DND-41 (cell line): ENCODE data around the gene WDTC1.

Experiments
- ATAC-seq: fragments of 200-7000 bp; cut with Tn5 transposase; 3 replicates; pipeline ENCODE4 v1.9.1; 2021; ENCODE audit warnings: low read depth; ENCODE audit not compliant: insufficient read depth
- DNase-seq: peaks from one replicate; pipeline ENCODE4 v3.0.0-alpha.2; 2020
- H2AFZ ChIP-seq: 2 replicates; pipeline ENCODE4 v1.6.0; 2012; ENCODE audit warnings: low read depth, low read length
- H3K27ac ChIP-seq: 2 replicates; pipeline ENCODE4 v1.5.1; 2012; ENCODE audit warnings: low read length, inconsistent platforms
- H3K27me3 ChIP-seq: fragments of 200-600 bp; sonication (generic); 2 replicates; pipeline ENCODE4 v1.6.0; 2012; ENCODE audit warnings: low read length, mild to moderate bottlenecking, inconsistent platforms; ENCODE audit not compliant: insufficient read depth, poor library complexity
- H3K36me3 ChIP-seq: 2 replicates; pipeline ENCODE4 v1.5.1; 2012; ENCODE audit warnings: low read length, inconsistent platforms; ENCODE audit not compliant: insufficient read depth
- H3K4me1 ChIP-seq: 2 replicates; pipeline ENCODE4 v1.5.1; 2012; ENCODE audit warnings: mild to moderate bottlenecking, low read length; ENCODE audit not compliant: insufficient read depth
- H3K4me2 ChIP-seq: 2 replicates; pipeline ENCODE4 v1.6.0; 2012; ENCODE audit warnings: mild to moderate bottlenecking, moderate library complexity, low read length, inconsistent platforms; ENCODE audit not compliant: insufficient read depth
- H3K4me3 ChIP-seq, 2 experiments: fragments of 200-600 bp in 1 of 2; shearing (Covaris generic) in 1 of 2; 2 replicates each; pipeline ENCODE4 v1.5.1; 2012 to 2016; ENCODE audit warnings: inconsistent platforms in 2 of 2, low read length in 2 of 2, mild to moderate bottlenecking in 2 of 2, low read depth in 1 of 2, moderate library complexity in 1 of 2
- H3K79me2 ChIP-seq: 2 replicates; pipeline ENCODE4 v1.6.0; 2012; ENCODE audit warnings: low read length, inconsistent platforms; ENCODE audit not compliant: insufficient read depth
- H3K9ac ChIP-seq: 2 replicates; pipeline ENCODE4 v1.6.0; 2012; ENCODE audit warnings: low read depth, mild to moderate bottlenecking, inconsistent platforms, low read length, moderate library complexity
- H3K9me3 ChIP-seq: 2 replicates; pipeline ENCODE4 v1.5.1; 2012; ENCODE audit warnings: low read length, moderate library complexity, mild to moderate bottlenecking, inconsistent platforms; ENCODE audit not compliant: insufficient read depth, severe bottlenecking
- H4K20me1 ChIP-seq: 2 replicates; pipeline ENCODE4 v1.6.0; 2012; ENCODE audit warnings: low read length; ENCODE audit not compliant: insufficient read depth
- CTCF ChIP-seq: IDR thresholded peaks from 2 replicates; pipeline ENCODE4 v1.5.1; 2012; ENCODE audit warnings: borderline replicate concordance, low read length, moderate library complexity, mild to moderate bottlenecking; ENCODE audit not compliant: poor library complexity, severe bottlenecking; ENCODE audit errors: extremely low read depth
- EZH2 ChIP-seq: IDR thresholded peaks from 3 replicates; pipeline ENCODE4 v1.6.1; 2012; ENCODE audit warnings: borderline replicate concordance, low read depth, mild to moderate bottlenecking, moderate library complexity, low read length, inconsistent platforms; ENCODE audit not compliant: severe bottlenecking

The WDTC1 gene

GRCh38 chr1:27338751-27339150 lies 104.3 kb downstream of the WDTC1 start:
- Histone ChIP-seq H3K36me3 (peaks cover 35% of the 10 kb centered on the region), H3K4me3 (no peak overlapping the region), H4K20me1 (no peaks in the 10 kb centered on the region; the same call in 1 of the 2 replicates), H3K27me3 (no peaks in the 10 kb centered on the region), H3K79me2 (no peaks in the 10 kb centered on the region), H3K9ac (no peak overlapping the region), H3K4me1 (peaks cover 8% of the 10 kb centered on the region), H2AFZ (no peak overlapping the region), H3K9me3 (no peaks in the 10 kb centered on the region), H3K27ac (no peak overlapping the region), H3K4me2 (no peak overlapping the region)
- ATAC-seq (no peak), DNase-seq (no peak)
- TF ChIP-seq EZH2 (no peak), CTCF (no peak)

GRCh38 chr1:27339213-27339612 lies 104.8 kb downstream of the WDTC1 start:
- Histone ChIP-seq H3K36me3 (peaks cover 31% of the 10 kb centered on the region), H3K27me3 (no peaks in the 10 kb centered on the region), H3K9me3 (no peaks in the 10 kb centered on the region), H3K4me3 (no peak overlapping the region), H3K4me2 (no peak overlapping the region), H3K9ac (no peak overlapping the region), H2AFZ (no peak overlapping the region), H3K79me2 (no peaks in the 10 kb centered on the region), H3K27ac (no peak overlapping the region), H4K20me1 (no peaks in the 10 kb centered on the region; the same call in 1 of the 2 replicates), H3K4me1 (peaks cover 9% of the 10 kb centered on the region)
- TF ChIP-seq CTCF = no peak
- TF ChIP-seq EZH2 = no peak
- ATAC-seq (no peak), DNase-seq (no peak)

- peak; percentile 62 for DNase-seq
- peak; percentile 68 for ATAC-seq
- TF ChIP-seq EZH2 = no peak
- TF ChIP-seq CTCF = no peak
- H3K36me3 ChIP-seq = peaks cover 6% of the 10 kb centered on the region
- no peak within 1 kb of the TSS for H3K9ac ChIP-seq
- no peaks in the 10 kb centered on the region for H4K20me1 ChIP-seq
- no peak within 1 kb of the TSS for H2AFZ ChIP-seq
- H3K4me3 ChIP-seq = no peak within 1 kb of the TSS
- no peak within 1 kb of the TSS for H3K4me2 ChIP-seq
- no peaks in the 10 kb centered on the region for H3K27me3 ChIP-seq
- H3K4me1 ChIP-seq = peaks cover 9% of the 10 kb centered on the region
- no peaks in the 10 kb centered on the region for H3K9me3 ChIP-seq
- no peaks in the 10 kb centered on the region for H3K79me2 ChIP-seq
- no peak within 1 kb of the TSS for H3K27ac ChIP-seq
Observed at GRCh38 chr1:27341525-27342252, 107.3 kb downstream of the WDTC1 start, which contains the start of gene SYTL1. SYTL1 (plus strand) TSS chr1:27342022; CDS start chr1:27345335, 3,313 bp downstream.

- Histone ChIP-seq H3K4me2 (no peak overlapping the region), H3K27ac (no peak overlapping the region), H3K79me2 (no peaks in the 10 kb centered on the region), H3K4me3 (no peak overlapping the region), H3K9ac (no peak overlapping the region), H3K36me3 (peaks cover 4% of the 10 kb centered on the region; the same call in 1 of the 2 replicates), H3K9me3 (no peaks in the 10 kb centered on the region), H3K4me1 (peaks cover 9% of the 10 kb centered on the region), H3K27me3 (no peaks in the 10 kb centered on the region), H2AFZ (no peak overlapping the region), H4K20me1 (no peaks in the 10 kb centered on the region)
- DNase-seq (no peak), ATAC-seq (peak; percentile 30; the same call in 1 of the 3 replicates)
- TF ChIP-seq EZH2 (no peak), CTCF (no peak)
Observed at GRCh38 chr1:27342391-27342777, 108.0 kb downstream of the WDTC1 start.
